CD14-positive monocyte (primary cell): Measurements from ENCODE around the gene MAST2. TPM values are rescaled to one million over a fixed set of nuclear protein-coding genes. Genes with fewer than 3 reads are reported as not detected.

ENCODE experiments used
- DNase-seq, 3 donors: peaks; one replicate each; pipeline ENCODE4 v3.0.0-alpha.2; 2011 to 2022
- H2AFZ ChIP-seq: 2 replicates; pipeline ENCODE4 v1.6.0; 2012; ENCODE audit warnings: mild to moderate bottlenecking, low read depth, low read length, inconsistent platforms; ENCODE audit not compliant: insufficient read depth, poor library complexity, severe bottlenecking
- H3K27ac ChIP-seq, 2 donors: 1 replicate in 1 of 2; 2 replicates in 1 of 2; pipeline ENCODE4 v1.5.1; 2012 to 2013; ENCODE audit warnings: low read length in 2 of 2, control low read depth in 1 of 2, inconsistent platforms in 1 of 2, low read depth in 1 of 2, mild to moderate bottlenecking in 1 of 2
- H3K27me3 ChIP-seq, 2 donors: one replicate each; pipeline versions ENCODE4 v1.6.0 to v1.6.1; 2011 to 2013; ENCODE audit warnings: low read length in 2 of 2; ENCODE audit not compliant: control insufficient read depth in 2 of 2, insufficient read depth in 2 of 2
- H3K36me3 ChIP-seq, 2 donors: replicated peaks in 1 of 2; 1 replicate in 1 of 2; 2 replicates in 1 of 2; pipeline versions ENCODE4 v1.5.1 to v1.6.1; 2012 to 2013; ENCODE audit warnings: low read length in 2 of 2, control low read depth in 1 of 2, inconsistent platforms in 1 of 2, mild to moderate bottlenecking in 1 of 2; ENCODE audit not compliant: insufficient read depth in 2 of 2, control insufficient read depth in 1 of 2
- H3K4me1 ChIP-seq, 2 donors: 1 replicate in 1 of 2; 2 replicates in 1 of 2; pipeline versions ENCODE4 v1.5.1 to v1.6.1; 2012 to 2013; ENCODE audit warnings: low read length in 2 of 2, control low read depth in 1 of 2, inconsistent platforms in 1 of 2, mild to moderate bottlenecking in 1 of 2, moderate library complexity in 1 of 2; ENCODE audit not compliant: insufficient read depth in 2 of 2, control insufficient read depth in 1 of 2
- H3K4me2 ChIP-seq: replicated peaks from 2 replicates; pipeline ENCODE3; 2012; ENCODE audit warnings: low read length, moderate library complexity, mild to moderate bottlenecking; ENCODE audit not compliant: poor library complexity, severe bottlenecking; ENCODE audit errors: extremely low read depth
- H3K4me3 ChIP-seq, 3 experiments: fragments of 200-600 bp in 1 of 3; sonication (generic) in 1 of 3; replicated peaks in 1 of 3; 1 replicate in 2 of 3; 2 replicates in 1 of 3; pipeline ENCODE4 v1.5.1; 2011 to 2013; ENCODE audit warnings: low read length in 3 of 3, mild to moderate bottlenecking in 3 of 3, control low read depth in 2 of 3, low read depth in 2 of 3, inconsistent platforms in 1 of 3, moderate library complexity in 1 of 3
- H3K79me2 ChIP-seq: 2 replicates; pipeline ENCODE4 v1.6.0; 2012; ENCODE audit warnings: mild to moderate bottlenecking, control low read depth, inconsistent platforms, low read length, moderate library complexity; ENCODE audit not compliant: insufficient read depth
- H3K9ac ChIP-seq: 2 replicates; pipeline ENCODE4 v1.6.0; 2017; ENCODE audit warnings: low read length, mild to moderate bottlenecking; ENCODE audit not compliant: insufficient read depth, poor library complexity, severe bottlenecking
- H3K9me3 ChIP-seq, 2 donors: replicated peaks in 1 of 2; 1 replicate in 1 of 2; 2 replicates in 1 of 2; pipeline versions ENCODE4 v1.5.1 to v1.6.1; 2012 to 2013; ENCODE audit warnings: low read length in 2 of 2, control low read depth in 1 of 2; ENCODE audit not compliant: control insufficient read depth in 1 of 2, insufficient read depth in 1 of 2
- H4K20me1 ChIP-seq: 2 replicates; pipeline ENCODE4 v1.6.0; 2012; ENCODE audit warnings: mild to moderate bottlenecking, low read length, control low read depth, moderate library complexity; ENCODE audit not compliant: insufficient read depth
- H3K27ac Mint-ChIP-seq, 7 donors: one replicate each; pipeline ENCODE4 v1.8.0; 2020; ENCODE audit warnings: mild to moderate bottlenecking in 7 of 7, mixed read lengths in 7 of 7, moderate library complexity in 6 of 7, inconsistent platforms in 2 of 7
- H3K27me3 Mint-ChIP-seq, 3 donors: one replicate each; pipeline ENCODE4 v1.8.0; 2021 to 2022; ENCODE audit warnings: low read depth in 3 of 3, mild to moderate bottlenecking in 3 of 3, mixed read lengths in 3 of 3, moderate library complexity in 3 of 3, inconsistent platforms in 1 of 3
- H3K36me3 Mint-ChIP-seq, 2 donors: one replicate each; pipeline ENCODE4 v1.8.0; 2020; ENCODE audit warnings: mixed read lengths in 2 of 2, inconsistent platforms in 1 of 2, mild to moderate bottlenecking in 1 of 2
- H3K4me1 Mint-ChIP-seq: one replicate; pipeline ENCODE4 v1.8.0; 2020; ENCODE audit warnings: mild to moderate bottlenecking, mixed read lengths
- H3K4me3 Mint-ChIP-seq, 2 donors: one replicate each; pipeline ENCODE4 v1.8.0; 2020; ENCODE audit warnings: mild to moderate bottlenecking in 2 of 2, mixed read lengths in 2 of 2, moderate library complexity in 1 of 2
- H3K9me3 Mint-ChIP-seq, 7 donors: one replicate each; pipeline ENCODE4 v1.8.0; 2020 to 2022; ENCODE audit warnings: mixed read lengths in 7 of 7, mild to moderate bottlenecking in 6 of 7, moderate library complexity in 6 of 7, inconsistent platforms in 2 of 7
- WGBS: methylation state at CpG from one replicate; pipeline ENCODE4 v1.1.5; 2013; ENCODE audit warnings: missing lambda C conversion rate; ENCODE audit not compliant: insufficient coverage; 5-methylcytosine and 5-hydroxymethylcytosine counted together
- intact Hi-C, 2 donors: fragments of 100-400 bp; cut with micrococcal nuclease; formaldehyde crosslinking; loops; one replicate each; pipeline versions ENCODE4 v1.15.0 to v1.15.1; 2023
- polyA plus RNA-seq, 3 donors: library from polyadenylated mRNA; depleted of rRNA in 1 of 3; unstranded in 2 of 3; stranded (reverse) in 1 of 3; fragments of 300-500 nt in 2 of 3; fragments of >200 nt in 1 of 3; fragmentation: Illumina TruSeq in 2 of 3; gene quantifications; 1 replicate in 2 of 3; 2 replicates in 1 of 3; pipeline ENCODE4 v1.2.3, GENCODE V29; 2012 to 2021
- TF ChIP-seq, protein P1 (sequence below): fragments of 200-600 bp; IDR thresholded peaks from one replicate; pipeline ENCODE4 v1.8.0; 2022; ENCODE audit warnings: antibody characterized with exemption, mild to moderate bottlenecking

MAST2 gene
- polyA plus RNA-seq, 3 donors = 1.0 to 7.2 (median 2.5) TPM

DNA sequence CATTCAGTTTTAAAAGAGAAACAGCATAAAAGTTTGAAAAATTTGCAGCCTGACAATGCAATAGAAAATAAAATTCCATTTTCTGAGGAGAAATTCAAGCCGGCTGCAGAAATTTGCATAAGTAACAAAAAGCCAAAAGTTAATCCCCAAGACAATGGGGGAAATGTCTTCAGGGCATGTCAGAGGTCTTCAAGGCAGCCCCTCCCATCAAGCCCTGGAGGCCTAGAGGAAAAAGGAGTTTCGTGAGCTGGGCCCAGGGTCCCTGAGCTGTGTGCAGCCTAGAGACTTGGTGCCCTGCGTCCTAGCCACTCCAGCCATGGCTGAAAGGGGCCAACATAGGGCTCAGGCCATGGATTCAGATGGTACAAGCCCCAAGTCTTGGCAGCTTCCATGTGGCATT is 254.4 kb downstream of the MAST2 start:
- H3K79me2 ChIP-seq = no peaks in the 10 kb centered on the region
- no peaks in the 10 kb centered on the region for H3K9me3 ChIP-seq
- peaks cover 0 to 2% of the 10 kb centered on the region in 2 donors for H3K4me1 ChIP-seq
- intact Hi-C loops = no loop called here
- no peak for DNase-seq
- no peaks in the 10 kb centered on the region for H3K36me3 ChIP-seq
- 97% methylated on average over 3 of the region's 3 CpGs for WGBS
- H2AFZ ChIP-seq = no peak overlapping the region
- Mint-ChIP-seq H3K9me3 (peaks cover 0 to 11% (median 6%) of the 10 kb centered on the region in 7 donors), H3K27me3 (peaks cover 0 to 2% (median 0%) of the 10 kb centered on the region in 3 donors), H3K27ac (no peak overlapping the region), H3K4me1 (peaks cover 14% of the 10 kb centered on the region), H3K4me3 (no peak overlapping the region), H3K36me3 (no peaks in the 10 kb centered on the region)
- no peaks in the 10 kb centered on the region for H3K27me3 ChIP-seq
- H3K4me3 ChIP-seq = no peak overlapping the region
- no peak overlapping the region for H3K9ac ChIP-seq
- TF ChIP-seq, protein P1, sequence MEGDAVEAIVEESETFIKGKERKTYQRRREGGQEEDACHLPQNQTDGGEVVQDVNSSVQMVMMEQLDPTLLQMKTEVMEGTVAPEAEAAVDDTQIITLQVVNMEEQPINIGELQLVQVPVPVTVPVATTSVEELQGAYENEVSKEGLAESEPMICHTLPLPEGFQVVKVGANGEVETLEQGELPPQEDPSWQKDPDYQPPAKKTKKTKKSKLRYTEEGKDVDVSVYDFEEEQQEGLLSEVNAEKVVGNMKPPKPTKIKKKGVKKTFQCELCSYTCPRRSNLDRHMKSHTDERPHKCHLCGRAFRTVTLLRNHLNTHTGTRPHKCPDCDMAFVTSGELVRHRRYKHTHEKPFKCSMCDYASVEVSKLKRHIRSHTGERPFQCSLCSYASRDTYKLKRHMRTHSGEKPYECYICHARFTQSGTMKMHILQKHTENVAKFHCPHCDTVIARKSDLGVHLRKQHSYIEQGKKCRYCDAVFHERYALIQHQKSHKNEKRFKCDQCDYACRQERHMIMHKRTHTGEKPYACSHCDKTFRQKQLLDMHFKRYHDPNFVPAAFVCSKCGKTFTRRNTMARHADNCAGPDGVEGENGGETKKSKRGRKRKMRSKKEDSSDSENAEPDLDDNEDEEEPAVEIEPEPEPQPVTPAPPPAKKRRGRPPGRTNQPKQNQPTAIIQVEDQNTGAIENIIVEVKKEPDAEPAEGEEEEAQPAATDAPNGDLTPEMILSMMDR = no peak
- no peaks in the 10 kb centered on the region for H4K20me1 ChIP-seq
- no peak overlapping the region for H3K4me2 ChIP-seq
- H3K27ac ChIP-seq = no peak overlapping the region

DNA sequence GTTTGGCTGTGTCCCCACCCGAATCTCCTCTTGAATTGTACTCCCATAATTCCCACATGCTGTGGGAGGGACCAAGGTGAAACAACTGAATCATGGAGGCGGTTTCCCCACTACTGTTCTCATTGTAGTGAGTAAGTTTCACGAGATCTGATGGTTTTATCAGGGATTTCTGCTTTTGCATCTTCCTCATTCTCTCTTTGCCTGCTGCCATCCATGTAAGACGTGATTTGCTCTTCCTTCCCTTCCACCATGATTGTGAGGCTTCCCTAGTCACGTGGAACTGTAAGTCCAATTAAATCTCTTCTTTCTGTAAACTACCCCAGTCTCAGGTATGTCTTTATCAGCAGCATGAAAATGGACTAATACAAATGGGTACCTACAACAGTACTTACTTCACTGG is 255.5 kb downstream of the MAST2 start:
- H3K4me3 ChIP-seq = no peak overlapping the region
- no peak overlapping the region for H3K9ac ChIP-seq
- TF ChIP-seq, protein P1 = no peak
- WGBS = no CpG with 5 or more reads among the region's 5 CpGs
- H3K36me3 ChIP-seq = no peaks in the 10 kb centered on the region
- H3K27ac Mint-ChIP-seq = no peak overlapping the region
- no peaks in the 10 kb centered on the region for H3K36me3 Mint-ChIP-seq
- no peaks in the 10 kb centered on the region for H3K27me3 ChIP-seq
- intact Hi-C loops = no loop called here
- no peak overlapping the region for H3K4me3 Mint-ChIP-seq
- H4K20me1 ChIP-seq = no peaks in the 10 kb centered on the region
- H3K9me3 ChIP-seq = no peaks in the 10 kb centered on the region
- H3K4me1 ChIP-seq = peaks cover 0 to 2% of the 10 kb centered on the region in 2 donors
- no peak overlapping the region for H3K4me2 ChIP-seq
- DNase-seq = no peak
- H3K4me1 Mint-ChIP-seq = peaks cover 15% of the 10 kb centered on the region
- peaks cover 0 to 2% (median 1%) of the 10 kb centered on the region in 3 donors for H3K27me3 Mint-ChIP-seq
- no peak overlapping the region for H2AFZ ChIP-seq
- H3K79me2 ChIP-seq = no peaks in the 10 kb centered on the region
- H3K9me3 Mint-ChIP-seq = peaks cover 0 to 11% (median 6%) of the 10 kb centered on the region in 7 donors
- H3K27ac ChIP-seq = no peak overlapping the region
